CD4-positive, CD25-positive, alpha-beta regulatory T cell (primary cell): Measurements from ENCODE around the gene KNDC1. TPM values are rescaled to one million over a fixed set of nuclear protein-coding genes. Genes with fewer than 3 reads are reported as not detected.

Experiments
- ATAC-seq, 2 donors: fragments of 150-1000 bp; cut with Tn5 transposase; one replicate each; pipeline ENCODE4 v1.10.0; 2021; ENCODE audit warnings: low read depth in 2 of 2, moderate number of reproducible peaks in 2 of 2, moderate library complexity in 1 of 2
- DNase-seq, 3 donors: peaks; one replicate each; pipeline versions ENCODE4 v3.0.0 to v3.0.0-alpha.2; 2012 to 2022; ENCODE audit warnings: mixed read lengths in 1 of 3
- H3K27ac ChIP-seq: one replicate; pipeline ENCODE4 v1.7.0; 2013; ENCODE audit warnings: mild to moderate bottlenecking, low read length; ENCODE audit not compliant: insufficient read depth, poor library complexity, severe bottlenecking
- H3K27me3 ChIP-seq: one replicate; pipeline ENCODE4 v1.7.0; 2013; ENCODE audit warnings: low read length; ENCODE audit not compliant: control insufficient read depth, insufficient read depth
- H3K36me3 ChIP-seq: one replicate; pipeline ENCODE4 v1.7.0; 2013; ENCODE audit warnings: mild to moderate bottlenecking, low read length, moderate library complexity; ENCODE audit not compliant: control insufficient read depth, insufficient read depth
- H3K4me1 ChIP-seq: 2 replicates; pipeline ENCODE4 v1.7.0; 2013; ENCODE audit warnings: mild to moderate bottlenecking, low read length; ENCODE audit not compliant: insufficient read depth, control insufficient read depth, poor library complexity, severe bottlenecking
- H3K4me3 ChIP-seq: one replicate; pipeline ENCODE4 v1.7.0; 2013; ENCODE audit warnings: low read depth, mild to moderate bottlenecking, low read length, moderate library complexity
- H3K9me3 ChIP-seq, 2 experiments: 1 replicate in 1 of 2; 2 replicates in 1 of 2; pipeline ENCODE4 v1.7.0; 2013; ENCODE audit warnings: low read length in 2 of 2, mild to moderate bottlenecking in 1 of 2, moderate library complexity in 1 of 2; ENCODE audit not compliant: control insufficient read depth in 2 of 2
- H3K27ac Mint-ChIP-seq, 3 donors: one replicate each; pipeline ENCODE4 v1.8.0; 2020 to 2022; ENCODE audit warnings: mild to moderate bottlenecking in 3 of 3, mixed read lengths in 3 of 3, moderate library complexity in 2 of 3
- H3K27me3 Mint-ChIP-seq: one replicate; pipeline ENCODE4 v1.8.0; 2022; ENCODE audit warnings: mild to moderate bottlenecking, mixed read lengths
- H3K36me3 Mint-ChIP-seq: one replicate; pipeline ENCODE4 v1.8.0; 2020; ENCODE audit warnings: mixed read lengths
- H3K4me1 Mint-ChIP-seq, 4 donors: one replicate each; pipeline ENCODE4 v1.8.0; 2020 to 2022; ENCODE audit warnings: mixed read lengths in 4 of 4, mild to moderate bottlenecking in 1 of 4
- H3K4me3 Mint-ChIP-seq, 4 donors: one replicate each; pipeline ENCODE4 v1.8.0; 2020 to 2022; ENCODE audit warnings: mild to moderate bottlenecking in 4 of 4, mixed read lengths in 4 of 4, moderate library complexity in 3 of 4
- H3K9me3 Mint-ChIP-seq, 7 donors: one replicate each; pipeline ENCODE4 v1.8.0; 2020 to 2022; ENCODE audit warnings: mixed read lengths in 7 of 7, mild to moderate bottlenecking in 3 of 7, moderate library complexity in 2 of 7
- polyA plus RNA-seq, 4 donors: library from polyadenylated mRNA; unstranded; fragments of 300-500 nt; fragmentation: Illumina TruSeq; gene quantifications; one replicate each; pipeline ENCODE4 v1.2.3, GENCODE V29; 2021
- total RNA-seq: library from RNA; stranded (reverse); gene quantifications from one replicate; pipeline ENCODE4 v1.2.3, GENCODE V29; 2022

KNDC1 gene
- total and polyA plus RNA-seq, 5 donors from 2014 or later, result 1.1 TPM; not detected in 4

DNA sequence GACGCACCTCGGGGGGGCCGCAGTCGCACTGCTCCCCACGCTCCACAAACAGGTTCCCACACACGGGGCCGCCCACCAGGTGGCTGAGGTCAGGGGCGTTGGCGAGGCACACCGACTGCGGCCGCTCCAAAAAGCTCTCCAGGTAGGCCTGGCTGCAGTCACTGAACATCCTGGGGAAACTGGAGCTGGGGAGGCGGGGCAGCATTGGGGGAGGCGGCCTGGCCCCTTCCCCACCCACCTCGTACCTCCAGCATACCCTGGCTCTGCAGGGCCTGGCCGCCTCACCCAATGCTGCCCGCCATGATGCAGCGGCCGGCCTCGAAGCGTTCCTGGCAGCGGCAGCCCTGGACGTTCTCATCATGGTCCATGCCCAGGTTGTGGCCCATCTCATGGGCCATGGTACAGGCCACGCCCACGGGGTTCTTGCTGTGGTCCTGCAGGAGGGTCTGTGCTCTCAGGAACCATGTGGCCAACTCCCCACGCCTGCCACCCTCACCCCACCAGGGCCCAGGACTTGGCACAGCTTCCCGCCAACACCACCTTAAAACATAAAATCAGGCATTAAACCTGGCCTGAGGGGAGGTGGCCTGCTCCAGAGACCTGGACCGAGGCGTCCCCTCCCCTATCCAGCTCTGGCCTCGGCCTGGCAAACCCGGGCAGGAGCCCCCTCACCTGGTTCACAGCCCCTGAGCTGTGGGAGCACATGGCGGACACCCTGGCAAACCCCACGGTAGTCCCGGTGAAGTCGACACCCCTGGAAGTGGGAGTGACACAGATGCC is 111.7 kb downstream of the KNDC1 start:
- DNase-seq (no peak), ATAC-seq (no peak)
- Mint-ChIP-seq H3K27me3 (no peaks in the 10 kb centered on the region), H3K27ac (no peak overlapping the region), H3K4me1 (peaks cover 0 to 17% (median 1%) of the 10 kb centered on the region in 4 donors), H3K36me3 (no peaks in the 10 kb centered on the region), H3K9me3 (no peaks in the 10 kb centered on the region), H3K4me3 (no peak overlapping the region)
- Histone ChIP-seq H3K9me3 (no peaks in the 10 kb centered on the region), H3K4me3 (no peak overlapping the region), H3K4me1 (peaks cover 28% of the 10 kb centered on the region), H3K36me3 (peaks cover 19% of the 10 kb centered on the region), H3K27ac (no peak overlapping the region), H3K27me3 (no peaks in the 10 kb centered on the region)

DNA sequence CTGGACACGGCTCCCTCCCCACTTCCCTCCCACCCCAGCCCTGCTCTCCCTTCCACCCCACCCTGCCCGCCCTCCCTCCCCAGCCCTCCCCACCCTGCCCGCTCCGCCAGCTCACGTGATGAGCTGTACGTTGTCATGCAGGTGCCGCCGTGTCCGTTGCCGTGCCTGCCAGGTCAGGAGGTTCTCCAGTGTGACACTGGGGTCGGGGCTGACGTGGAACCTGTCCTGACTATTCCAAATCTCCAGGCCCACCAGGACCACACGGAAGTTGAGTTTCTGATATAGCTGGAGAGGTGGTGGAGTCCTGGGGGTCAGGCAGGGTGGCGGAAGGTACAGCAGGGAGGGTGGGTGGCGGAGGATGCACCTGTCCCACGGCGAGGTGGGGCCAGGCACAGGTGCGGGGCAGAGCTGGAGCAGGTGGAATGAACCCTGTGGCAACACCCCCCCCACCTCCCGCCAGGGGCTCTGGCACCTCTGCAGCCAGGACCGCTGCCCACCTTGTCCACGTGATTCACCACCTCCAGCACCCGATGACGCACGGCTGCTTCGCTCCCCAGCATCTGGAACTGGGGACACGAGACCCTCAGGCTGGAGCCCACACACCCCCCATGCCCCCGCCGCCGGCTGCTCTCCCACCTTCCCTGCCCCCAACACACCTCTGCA is 112.4 kb downstream of the KNDC1 start:
- Histone ChIP-seq H3K9me3 (no peaks in the 10 kb centered on the region), H3K27me3 (no peaks in the 10 kb centered on the region), H3K27ac (no peak overlapping the region), H3K36me3 (peaks cover 19% of the 10 kb centered on the region), H3K4me1 (peaks cover 35% of the 10 kb centered on the region), H3K4me3 (no peak overlapping the region)
- ATAC-seq (no peak), DNase-seq (no peak)
- Mint-ChIP-seq H3K36me3 (no peaks in the 10 kb centered on the region), H3K9me3 (no peaks in the 10 kb centered on the region), H3K4me3 (no peak overlapping the region), H3K4me1 (peaks cover 0 to 18% (median 1%) of the 10 kb centered on the region in 4 donors), H3K27ac (no peak overlapping the region), H3K27me3 (no peaks in the 10 kb centered on the region)

DNA sequence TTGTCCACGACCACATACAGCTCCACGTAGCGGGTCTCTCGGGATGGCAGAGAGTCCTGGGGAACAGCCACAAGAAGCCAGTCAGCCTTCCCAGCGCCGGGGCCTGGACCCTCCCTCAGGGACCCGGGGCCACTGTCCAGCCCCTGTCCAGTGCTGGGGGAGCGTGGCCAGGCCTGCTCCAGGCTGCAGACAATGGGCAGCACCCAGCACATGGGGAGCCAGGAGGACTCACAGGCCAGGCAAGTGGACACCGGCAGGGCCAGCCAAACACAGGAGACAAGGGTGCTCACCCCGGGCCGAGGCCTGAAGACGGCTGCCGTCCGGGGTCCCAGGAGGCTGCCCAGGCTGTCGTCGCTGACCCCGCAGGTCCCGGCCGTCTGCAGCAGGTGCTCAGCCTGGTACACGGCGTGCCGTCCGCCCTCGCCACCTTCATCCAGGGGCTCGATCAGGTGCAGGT is 113.0 kb downstream of the KNDC1 start:
- DNase-seq (no peak), ATAC-seq (no peak)
- Mint-ChIP-seq H3K36me3 (no peaks in the 10 kb centered on the region), H3K4me3 (no peak overlapping the region), H3K9me3 (no peaks in the 10 kb centered on the region), H3K27ac (no peak overlapping the region), H3K27me3 (no peaks in the 10 kb centered on the region), H3K4me1 (peaks cover 0 to 23% (median 4%) of the 10 kb centered on the region in 4 donors)
- no peaks in the 10 kb centered on the region for H3K9me3 ChIP-seq
- H3K27ac ChIP-seq, result no peak overlapping the region
- peaks cover 19% of the 10 kb centered on the region for H3K36me3 ChIP-seq
- no peaks in the 10 kb centered on the region for H3K27me3 ChIP-seq
- no peak overlapping the region for H3K4me3 ChIP-seq
- peaks cover 40% of the 10 kb centered on the region for H3K4me1 ChIP-seq

DNA sequence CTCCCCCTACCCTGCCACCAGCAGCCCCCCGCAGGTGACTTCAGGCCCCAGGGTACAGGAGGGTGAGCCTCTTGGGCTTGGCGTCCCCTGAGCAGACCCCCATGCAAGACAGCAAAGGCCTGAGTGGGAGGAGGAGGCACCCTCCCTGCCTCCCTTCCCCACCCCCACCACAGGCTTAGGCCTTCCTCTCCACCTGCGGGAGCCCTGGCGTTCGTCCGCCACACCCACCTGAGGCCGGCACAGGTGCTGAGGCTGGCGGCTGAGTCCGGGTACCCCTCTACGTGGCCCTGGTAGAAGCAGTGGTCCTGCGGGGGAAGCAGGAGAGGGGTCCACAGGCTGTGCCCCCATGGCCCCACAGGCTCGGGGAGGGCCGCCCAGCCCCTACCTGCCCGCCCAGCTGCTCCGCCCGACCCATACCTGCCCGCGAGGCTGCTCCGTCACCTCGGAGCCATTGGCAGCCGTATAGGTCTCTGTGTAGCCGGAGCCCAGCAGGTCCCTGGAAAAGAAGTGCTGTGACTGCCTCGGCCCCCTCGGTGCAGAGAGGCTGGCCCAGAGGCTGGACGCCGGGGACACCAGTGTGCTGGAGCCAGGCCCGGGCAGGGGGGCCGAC is 113.6 kb downstream of the KNDC1 start:
- Histone ChIP-seq H3K36me3 (peaks cover 19% of the 10 kb centered on the region), H3K9me3 (no peaks in the 10 kb centered on the region), H3K27ac (peak overlapping the region; percentile 95), H3K27me3 (no peaks in the 10 kb centered on the region), H3K4me3 (no peak overlapping the region), H3K4me1 (peaks cover 47% of the 10 kb centered on the region)
- no peak overlapping the region for H3K4me3 Mint-ChIP-seq
- no peaks in the 10 kb centered on the region for H3K36me3 Mint-ChIP-seq
- H3K9me3 Mint-ChIP-seq, result no peaks in the 10 kb centered on the region
- ATAC-seq, result no peak
- no peaks in the 10 kb centered on the region for H3K27me3 Mint-ChIP-seq
- H3K4me1 Mint-ChIP-seq, result peaks cover 0 to 30% (median 9%) of the 10 kb centered on the region in 4 donors
- DNase-seq, result no peak
- H3K27ac Mint-ChIP-seq, result no peak overlapping the region

DNA sequence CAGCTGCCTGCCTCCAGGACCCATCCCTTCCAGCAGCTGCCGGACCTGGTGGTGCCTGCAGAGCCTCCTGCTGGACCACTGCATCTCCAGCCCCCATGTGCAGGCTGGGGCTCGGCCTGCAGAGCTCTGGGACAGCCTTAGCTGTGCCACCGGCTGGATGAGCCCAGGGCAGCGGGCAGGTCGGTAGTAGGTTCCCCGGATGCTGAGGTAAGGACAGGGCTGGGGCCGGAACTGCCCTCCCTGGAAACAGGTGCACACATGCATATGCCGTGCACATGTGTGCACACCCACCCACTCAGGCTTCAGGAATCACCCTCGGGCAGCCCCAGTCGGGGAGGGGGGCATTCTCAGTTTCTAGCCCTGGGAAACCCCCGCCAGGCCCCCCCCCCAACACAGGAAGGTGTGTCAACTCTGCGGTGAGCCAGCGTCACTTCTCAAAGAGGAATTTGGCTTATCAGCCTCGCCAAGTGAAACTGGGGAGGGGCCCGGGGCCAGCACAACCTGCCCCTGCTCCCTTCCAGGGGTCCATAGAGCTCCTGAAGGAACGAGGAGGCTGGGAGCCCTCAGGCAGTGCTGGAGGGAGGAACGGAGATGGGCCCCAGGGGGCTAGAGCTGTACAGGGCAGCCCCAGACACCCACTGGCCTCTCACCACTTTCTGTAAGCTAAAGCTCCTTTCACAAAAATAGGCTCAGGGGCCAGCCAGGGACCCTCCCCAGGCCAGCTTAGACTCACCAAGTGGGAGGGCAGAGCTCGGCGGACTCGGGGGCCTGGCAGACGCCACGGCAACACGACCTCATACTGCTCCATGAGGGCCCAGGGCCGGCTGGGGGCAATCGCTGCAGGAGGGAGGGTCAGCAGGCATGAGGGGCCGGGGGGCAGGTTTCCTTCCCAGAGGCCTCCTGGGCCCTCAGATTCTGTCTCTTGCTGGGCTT is 115.0 kb downstream of the KNDC1 start:
- no peaks in the 10 kb centered on the region for H3K36me3 Mint-ChIP-seq

DNA sequence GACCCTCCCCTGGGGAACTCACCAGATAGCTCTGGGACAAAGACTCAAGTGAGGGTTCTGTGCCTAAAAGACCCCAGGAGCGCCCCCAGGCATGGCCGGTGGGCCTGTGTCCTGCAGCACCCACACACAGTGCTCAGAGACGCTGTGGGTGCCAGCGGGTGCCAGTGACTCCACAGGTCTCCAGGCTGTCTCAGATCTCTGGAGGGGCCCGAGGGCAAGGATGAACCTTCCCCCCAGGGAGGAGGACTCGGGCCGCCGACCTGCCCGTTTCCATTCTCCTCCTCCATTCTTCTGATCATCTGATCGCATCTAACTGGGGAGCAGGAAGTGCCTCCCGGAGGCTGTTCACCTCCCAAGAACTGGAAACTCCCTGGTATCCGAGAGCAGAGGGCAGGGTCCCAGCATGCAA is 115.7 kb downstream of the KNDC1 start:
- Histone ChIP-seq H3K4me1 (peaks cover 57% of the 10 kb centered on the region), H3K4me3 (peak overlapping the region; percentile 82), H3K27me3 (no peaks in the 10 kb centered on the region), H3K27ac (peak overlapping the region; percentile 95), H3K9me3 (no peaks in the 10 kb centered on the region), H3K36me3 (peaks cover 12% of the 10 kb centered on the region)
- ATAC-seq (peak; percentile 29 to 33), DNase-seq (peak; percentile 26 to 47 (median 43))
- Mint-ChIP-seq H3K4me1 (peaks cover 0 to 42% (median 13%) of the 10 kb centered on the region in 4 donors), H3K27me3 (no peaks in the 10 kb centered on the region), H3K36me3 (no peaks in the 10 kb centered on the region), H3K27ac (peak overlapping the region; percentile 43 to 94 (median 89)), H3K4me3 (peak overlapping the region; percentile 89 to 96 (median 92)), H3K9me3 (no peaks in the 10 kb centered on the region)

More for the DNA sequence above, 115.0 kb downstream of the KNDC1 start:
- peak overlapping the region; percentile 95 for H3K27ac ChIP-seq
- Mint-ChIP-seq H3K27me3 (no peaks in the 10 kb centered on the region), H3K27ac (peak overlapping the region; percentile 89 to 96 (median 94)), H3K9me3 (no peaks in the 10 kb centered on the region), H3K4me3 (peak overlapping the region; percentile 89 to 96 (median 92)), H3K4me1 (peaks cover 0 to 42% (median 13%) of the 10 kb centered on the region in 4 donors)
- DNase-seq (peak; percentile 74 to 81 (median 79)), ATAC-seq (peak; percentile 53 to 60)
- no peaks in the 10 kb centered on the region for H3K27me3 ChIP-seq
- peak overlapping the region; percentile 82 for H3K4me3 ChIP-seq
- H3K4me1 ChIP-seq, result peaks cover 57% of the 10 kb centered on the region
- no peaks in the 10 kb centered on the region for H3K9me3 ChIP-seq
- H3K36me3 ChIP-seq, result peaks cover 13% of the 10 kb centered on the region
